Endothelial cell of umbilical vein (primary cell): ENCODE measurements around the gene BRICD5. TPM values are rescaled to one million over a fixed set of nuclear protein-coding genes. Genes with fewer than 3 reads are reported as not detected.

Source experiments
- BruUV-seq: library from RNA; stranded (reverse); fragments of 400-500 nt; replicated peaks from 2 replicates; lab custom pipeline; 2021; lab: Mats Ljungman, UMichigan
- CTCF ChIA-PET: fragments of 300-600, 350-600 bp; sonication (Branson Sonifier 250); formaldehyde crosslinking; loops from one replicate; lab custom pipeline; 2021; ENCODE audit warnings: antibody characterized with exemption, inconsistent platforms; lab: Charles Lee
- POLR2A ChIA-PET: fragments of 300-600, 350-600 bp; sonication (Branson Sonifier 250); formaldehyde crosslinking; loops from one replicate; lab custom pipeline; 2021; ENCODE audit warnings: antibody characterized with exemption, inconsistent platforms; lab: Charles Lee
- DNase-seq: peaks from one replicate; pipeline ENCODE4 v3.0.0-alpha.2; 2011; ENCODE audit warnings: low read depth, low spot score
- FAIRE-seq: peaks from 2 replicates; lab custom pipeline; 2011; peaks lifted over from hg19 to GRCh38; lab: Jason Lieb, UNC
- H2AFZ ChIP-seq: 2 replicates; pipeline ENCODE4 v1.6.0; 2012; ENCODE audit warnings: low read depth, low read length, control low read depth, inconsistent platforms
- H3K27ac ChIP-seq: 2 replicates; pipeline ENCODE4 v1.5.1; 2011; ENCODE audit warnings: low read depth, mild to moderate bottlenecking, control low read depth, low read length, moderate library complexity; ENCODE audit not compliant: insufficient read depth
- H3K27me3 ChIP-seq, 2 experiments: 2 replicates each; pipeline versions ENCODE4 v1.6.0 to v1.6.1; 2011; ENCODE audit warnings: low read length in 2 of 2, mixed read lengths in 1 of 2; ENCODE audit not compliant: control insufficient read depth in 2 of 2, insufficient read depth in 2 of 2
- H3K36me3 ChIP-seq, 2 experiments: 2 replicates in 1 of 2; 3 replicates in 1 of 2; pipeline ENCODE4 v1.5.1; 2011; ENCODE audit warnings: low read length in 2 of 2, mild to moderate bottlenecking in 1 of 2, moderate library complexity in 1 of 2; ENCODE audit not compliant: control insufficient read depth in 2 of 2, insufficient read depth in 2 of 2; ENCODE audit errors: extremely low read depth in 1 of 2
- H3K4me1 ChIP-seq: 3 replicates; pipeline ENCODE4 v1.5.1; 2011; ENCODE audit warnings: mild to moderate bottlenecking, low read length; ENCODE audit not compliant: control insufficient read depth, insufficient read depth; ENCODE audit errors: extremely low read depth
- H3K4me2 ChIP-seq: 2 replicates; pipeline ENCODE4 v1.6.1; 2011; ENCODE audit warnings: low read length, control low read depth, mixed read lengths; ENCODE audit not compliant: insufficient read depth
- H3K4me3 ChIP-seq, 3 experiments: fragments of 200-600 bp in 1 of 3; sonication (generic), shearing (Covaris generic) in 1 of 3; replicated peaks in 1 of 3; 2 replicates each; pipeline ENCODE4 v1.5.1; 2011 to 2016; ENCODE audit warnings: control low read depth in 3 of 3, low read length in 3 of 3, mild to moderate bottlenecking in 2 of 3, inconsistent platforms in 1 of 3, low read depth in 1 of 3, moderate library complexity in 1 of 3; ENCODE audit not compliant: insufficient read depth in 1 of 3
- H3K79me2 ChIP-seq: 2 replicates; pipeline ENCODE4 v1.6.0; 2012; ENCODE audit warnings: low read length, inconsistent platforms; ENCODE audit not compliant: control insufficient read depth, insufficient read depth
- H3K9ac ChIP-seq: replicated peaks from 2 replicates; pipeline ENCODE3; 2011; ENCODE audit warnings: low read length, control low read depth; ENCODE audit not compliant: insufficient read depth; ENCODE audit errors: extremely low read depth
- H3K9me1 ChIP-seq: replicated peaks from 3 replicates; pipeline ENCODE4 v1.6.0; 2011; ENCODE audit warnings: mild to moderate bottlenecking, low read length; ENCODE audit not compliant: control insufficient read depth, insufficient read depth; ENCODE audit errors: extremely low read depth
- H3K9me3 ChIP-seq: replicated peaks from 2 replicates; pipeline ENCODE4 v1.5.1; 2012; ENCODE audit warnings: low read length, inconsistent platforms; ENCODE audit not compliant: control insufficient read depth, insufficient read depth
- H4K20me1 ChIP-seq: replicated peaks from 2 replicates; pipeline ENCODE3; 2011; ENCODE audit warnings: mild to moderate bottlenecking, low read length; ENCODE audit not compliant: control insufficient read depth, insufficient read depth; ENCODE audit errors: extremely low read depth
- EZH2 ChIP-seq: IDR thresholded peaks from 2 replicates; pipeline ENCODE4 v1.6.1; 2012; ENCODE audit warnings: borderline replicate concordance, low read depth, mild to moderate bottlenecking, moderate library complexity, low read length, inconsistent platforms; ENCODE audit not compliant: severe bottlenecking
- FOS ChIP-seq: IDR thresholded peaks from 2 replicates; pipeline ENCODE4 v1.6.1; 2011; ENCODE audit warnings: mild to moderate bottlenecking, low read length, moderate library complexity, borderline replicate concordance; ENCODE audit not compliant: insufficient read depth
- GATA2 ChIP-seq: IDR thresholded peaks from 2 replicates; pipeline ENCODE4 v1.7.0; 2011; ENCODE audit warnings: low read depth, mild to moderate bottlenecking, moderate library complexity, mixed read lengths, low read length; ENCODE audit not compliant: insufficient read length, insufficient read depth
- JUN ChIP-seq: IDR thresholded peaks from 2 replicates; pipeline ENCODE4 v1.6.1; 2011; ENCODE audit warnings: borderline replicate concordance, low read depth; ENCODE audit not compliant: insufficient read length, insufficient read depth
- MYC ChIP-seq: IDR thresholded peaks from one replicate; pipeline ENCODE4 v1.6.1; 2011; ENCODE audit warnings: mild to moderate bottlenecking, low read depth, low read length
- POLR2A ChIP-seq: IDR thresholded peaks from 2 replicates; pipeline ENCODE4 v1.6.1; 2012; ENCODE audit warnings: low read depth, mild to moderate bottlenecking, control low read depth, low read length
- POLR2AphosphoS5 ChIP-seq: IDR thresholded peaks from 2 replicates; pipeline ENCODE4 v1.6.1; 2012; ENCODE audit warnings: low read depth, mild to moderate bottlenecking, control low read depth, low read length, moderate library complexity; ENCODE audit not compliant: insufficient read depth
- dilution Hi-C: fragments of 300-500 bp; cut with MboI; formaldehyde crosslinking; loops from one replicate; pipeline ENCODE4 v1.15.0; 2019; ENCODE audit warnings: low sequenced_read_pairs; ENCODE audit not compliant: extremely low pct_ligation_motif_present
- intact Hi-C: fragments of 100-400 bp; cut with micrococcal nuclease; formaldehyde crosslinking; loops from one replicate; pipeline ENCODE4 v1.10.0; 2022
- polyA plus RNA-seq, 4 experiments: library from polyadenylated mRNA; depleted of rRNA in 3 of 4; stranded (reverse) in 3 of 4; unstranded in 1 of 4; fragments of >200 nt; gene quantifications; 2 replicates each; pipeline versions ENCODE4 v1.2.1 to v1.2.3, GENCODE V29; 2011 to 2012; ENCODE audit warnings: missing spikeins in 1 of 4
- total RNA-seq: library from RNA; stranded (reverse); gene quantifications from 2 replicates; pipeline ENCODE4 v1.2.3, GENCODE V29; 2021
- TF ChIP-seq, protein P1 (sequence below), 2 donors: IDR thresholded peaks; 1 replicate in 1 of 2; 2 replicates in 1 of 2; pipeline ENCODE4 v1.5.1; 2011; ENCODE audit warnings: low read length in 2 of 2, mild to moderate bottlenecking in 2 of 2, moderate library complexity in 2 of 2, control low read depth in 1 of 2, inconsistent platforms in 1 of 2, low read depth in 1 of 2; ENCODE audit not compliant: insufficient read depth in 1 of 2; ENCODE audit errors: extremely low read depth in 1 of 2
- TF ChIP-seq, protein P2 (sequence below): IDR thresholded peaks from 2 replicates; pipeline ENCODE4 v1.6.1; 2011; ENCODE audit not compliant: insufficient read depth, insufficient read length

The BRICD5 gene
- total and polyA plus RNA-seq, 2 donors (not counting 3 experiments of a cell fraction or from before 2014, with no cell fraction given), result 5.6 to 8.4 TPM

DNA sequence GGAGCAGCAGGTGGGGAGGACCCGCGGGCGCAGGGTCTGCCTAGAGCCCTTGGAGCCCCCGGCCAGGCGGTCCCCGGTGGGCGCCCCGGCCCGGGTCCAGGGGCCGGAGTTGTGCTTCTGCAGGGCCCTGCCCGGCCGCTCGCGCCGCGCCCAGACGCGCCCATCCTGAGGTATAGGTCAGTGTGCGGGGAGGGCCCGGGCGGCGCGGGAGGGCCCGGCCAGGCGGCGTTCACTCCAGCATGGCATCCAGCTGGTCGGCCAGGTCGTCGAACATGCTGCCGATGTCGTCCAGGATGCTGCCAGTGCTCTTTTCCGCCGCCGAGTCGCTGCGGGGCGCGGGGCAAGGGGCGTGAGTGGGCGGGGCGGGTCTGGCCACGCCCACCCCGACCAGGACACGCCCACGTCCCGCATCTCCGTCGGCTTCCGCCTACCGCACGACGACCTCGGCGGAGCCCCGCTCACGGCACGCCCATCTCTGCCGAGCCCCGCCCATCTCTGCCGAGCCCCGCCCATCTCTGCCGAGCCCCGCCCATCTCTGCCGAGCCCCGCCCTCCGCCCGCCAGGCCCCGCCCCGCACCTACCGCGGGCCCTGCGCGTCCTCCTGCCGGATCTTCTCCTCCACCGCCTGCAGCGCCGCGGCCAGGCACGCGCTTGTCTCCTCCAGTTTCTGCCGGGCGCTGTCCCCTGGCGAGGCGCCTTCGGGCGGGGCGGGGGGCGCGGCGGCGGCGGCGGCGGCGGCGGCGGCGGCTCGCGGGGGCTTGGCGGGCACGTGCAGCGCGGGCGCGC is 32.1 kb downstream of the BRICD5 start:
- Histone ChIP-seq H3K4me1 (no peaks in the 10 kb centered on the region), H3K27me3 (no peaks in the 10 kb centered on the region), H3K4me3 (no peak overlapping the region), H3K27ac (no peak overlapping the region), H2AFZ (no peak overlapping the region), H3K9me3 (no peaks in the 10 kb centered on the region), H3K4me2 (no peak overlapping the region), H3K79me2 (peaks cover 5% of the 10 kb centered on the region), H3K9me1 (no peaks in the 10 kb centered on the region), H4K20me1 (no peaks in the 10 kb centered on the region), H3K9ac (no peak overlapping the region), H3K36me3 (peaks cover 16 to 32% of the 10 kb centered on the region in 2 experiments)
- TF ChIP-seq, protein P1, sequence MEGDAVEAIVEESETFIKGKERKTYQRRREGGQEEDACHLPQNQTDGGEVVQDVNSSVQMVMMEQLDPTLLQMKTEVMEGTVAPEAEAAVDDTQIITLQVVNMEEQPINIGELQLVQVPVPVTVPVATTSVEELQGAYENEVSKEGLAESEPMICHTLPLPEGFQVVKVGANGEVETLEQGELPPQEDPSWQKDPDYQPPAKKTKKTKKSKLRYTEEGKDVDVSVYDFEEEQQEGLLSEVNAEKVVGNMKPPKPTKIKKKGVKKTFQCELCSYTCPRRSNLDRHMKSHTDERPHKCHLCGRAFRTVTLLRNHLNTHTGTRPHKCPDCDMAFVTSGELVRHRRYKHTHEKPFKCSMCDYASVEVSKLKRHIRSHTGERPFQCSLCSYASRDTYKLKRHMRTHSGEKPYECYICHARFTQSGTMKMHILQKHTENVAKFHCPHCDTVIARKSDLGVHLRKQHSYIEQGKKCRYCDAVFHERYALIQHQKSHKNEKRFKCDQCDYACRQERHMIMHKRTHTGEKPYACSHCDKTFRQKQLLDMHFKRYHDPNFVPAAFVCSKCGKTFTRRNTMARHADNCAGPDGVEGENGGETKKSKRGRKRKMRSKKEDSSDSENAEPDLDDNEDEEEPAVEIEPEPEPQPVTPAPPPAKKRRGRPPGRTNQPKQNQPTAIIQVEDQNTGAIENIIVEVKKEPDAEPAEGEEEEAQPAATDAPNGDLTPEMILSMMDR (IDR thresholded peaks at IDR 0.05; ENCODE audit: extremely low read depth in 1 of 2, insufficient read depth in 1 of 2, low read depth in 1 of 2, low read length in 2 of 2), result no peak
- TF ChIP-seq POLR2AphosphoS5 (no peak), POLR2A (peak; percentile 53)
- CTCF ChIA-PET, result no interaction called here
- DNase-seq (peak; percentile 44), FAIRE-seq (peak; percentile 75)
- intact Hi-C loops (no loop called here), dilution Hi-C loops (no loop called here)
- no TSS peak for BruUV-seq
- POLR2A ChIA-PET, result interaction anchor here (1.1 kb wide), 1 partner anchor 23 kb away, joined by 3 read pairs; the partner anchor contains the start of gene TRAF7

DNA sequence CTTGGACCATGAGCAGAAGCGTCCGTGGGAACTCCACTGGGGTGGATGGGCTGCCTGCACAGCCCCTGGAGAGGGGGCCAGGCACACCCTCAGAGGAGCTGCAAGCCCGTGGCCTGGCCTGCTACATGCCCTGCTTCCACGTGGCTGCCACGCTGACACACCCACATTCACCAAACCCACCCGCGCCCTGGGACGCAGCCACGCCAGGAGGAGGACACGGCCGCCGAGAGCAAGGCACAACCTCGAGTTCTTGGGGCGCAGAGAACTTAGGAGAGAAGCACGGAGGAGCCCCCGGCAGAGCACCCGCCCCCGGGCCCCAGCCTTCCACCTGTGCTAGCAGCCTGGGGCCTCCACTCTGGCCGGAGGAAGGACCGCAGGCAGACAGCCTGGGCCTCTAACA is 33.1 kb downstream of the BRICD5 start:
- dilution Hi-C loops, result no loop called here
- POLR2A ChIA-PET, result interaction anchor here (1.1 kb wide), 1 partner anchor 22 kb away, joined by 3 read pairs; the partner anchor contains the start of gene TRAF7

More for the DNA sequence above, 33.1 kb downstream of the BRICD5 start:
- BruUV-seq, result TSS peak; percentile 54
- no peak overlapping the region for H3K27ac ChIP-seq
- peaks cover 16 to 40% of the 10 kb centered on the region in 2 experiments for H3K36me3 ChIP-seq
- no peaks in the 10 kb centered on the region for H3K4me1 ChIP-seq
- no peak overlapping the region for H3K4me2 ChIP-seq
- no peaks in the 10 kb centered on the region for H3K9me3 ChIP-seq
- H3K9me1 ChIP-seq, result no peaks in the 10 kb centered on the region
- no peaks in the 10 kb centered on the region for H4K20me1 ChIP-seq
- no peak overlapping the region for H3K9ac ChIP-seq
- DNase-seq (no peak), FAIRE-seq (no peak)
- no peak for TF ChIP-seq FOS
- no peak for TF ChIP-seq EZH2
- TF ChIP-seq POLR2A, result no peak
- no peak for TF ChIP-seq GATA2
- TF ChIP-seq JUN, result no peak
- TF ChIP-seq, protein P1 (IDR thresholded peaks at IDR 0.05; ENCODE audit: extremely low read depth in 1 of 2, insufficient read depth in 1 of 2, low read depth in 1 of 2, low read length in 2 of 2), result no peak
- TF ChIP-seq, protein P2, sequence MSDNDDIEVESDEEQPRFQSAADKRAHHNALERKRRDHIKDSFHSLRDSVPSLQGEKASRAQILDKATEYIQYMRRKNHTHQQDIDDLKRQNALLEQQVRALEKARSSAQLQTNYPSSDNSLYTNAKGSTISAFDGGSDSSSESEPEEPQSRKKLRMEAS, result no peak
- TF ChIP-seq MYC, result no peak
- TF ChIP-seq POLR2AphosphoS5, result no peak
- intact Hi-C loops, result no loop called here
- H3K4me3 ChIP-seq, result no peak overlapping the region
- no peaks in the 10 kb centered on the region for H3K27me3 ChIP-seq
- peaks cover 12% of the 10 kb centered on the region for H3K79me2 ChIP-seq
- no peak overlapping the region for H2AFZ ChIP-seq
- CTCF ChIA-PET, result no interaction called here
